GM18505 (cell line): Measurements from ENCODE around the gene SRBD1.

Experiments used
- ATAC-seq: cut with Tn5 transposase; IDR thresholded peaks from one replicate; pipeline ENCODE4 v1.9.1; 2021; ENCODE audit not compliant: unreplicated experiment
- POLR2A ChIP-seq: IDR thresholded peaks from 4 replicates; pipeline ENCODE4 v1.6.1; 2011; ENCODE audit warnings: borderline replicate concordance; ENCODE audit not compliant: insufficient read depth, insufficient read length; ENCODE audit errors: extremely low read depth

Gene SRBD1

DNA sequence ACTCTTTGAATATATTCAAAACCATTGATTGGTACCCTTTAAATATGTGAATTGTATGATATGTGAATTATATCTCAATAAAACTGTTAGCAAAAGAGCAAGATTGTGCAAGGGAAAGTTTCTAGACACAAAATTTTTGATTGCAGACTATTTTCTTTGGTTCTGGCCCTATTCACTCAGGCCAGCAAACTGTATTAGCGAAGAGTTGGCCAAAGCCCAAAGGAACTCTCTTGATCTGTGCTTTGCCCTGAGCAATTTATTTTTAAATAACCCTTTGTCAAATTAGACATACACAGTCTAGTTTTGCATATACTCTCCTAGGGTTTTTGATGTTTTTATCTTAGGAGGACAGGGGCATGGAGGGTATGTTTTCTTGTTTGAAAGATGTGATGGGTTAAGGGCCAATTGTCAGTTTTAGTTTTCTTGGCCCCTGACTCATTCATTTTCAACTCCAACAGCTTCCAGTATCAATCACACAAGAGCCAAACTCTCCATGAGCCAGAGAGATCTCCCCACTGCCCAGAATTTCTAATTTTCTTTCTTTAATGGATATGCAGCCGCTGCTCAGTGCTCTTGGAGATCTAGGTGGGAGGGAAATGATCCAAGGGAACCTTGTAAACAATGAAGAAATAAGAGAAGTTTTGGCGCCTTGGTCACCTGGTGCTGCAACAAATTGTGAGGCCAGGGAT, 231.5 kb downstream of the SRBD1 start:
- ATAC-seq, result no peak
- TF ChIP-seq POLR2A, result no peak

DNA sequence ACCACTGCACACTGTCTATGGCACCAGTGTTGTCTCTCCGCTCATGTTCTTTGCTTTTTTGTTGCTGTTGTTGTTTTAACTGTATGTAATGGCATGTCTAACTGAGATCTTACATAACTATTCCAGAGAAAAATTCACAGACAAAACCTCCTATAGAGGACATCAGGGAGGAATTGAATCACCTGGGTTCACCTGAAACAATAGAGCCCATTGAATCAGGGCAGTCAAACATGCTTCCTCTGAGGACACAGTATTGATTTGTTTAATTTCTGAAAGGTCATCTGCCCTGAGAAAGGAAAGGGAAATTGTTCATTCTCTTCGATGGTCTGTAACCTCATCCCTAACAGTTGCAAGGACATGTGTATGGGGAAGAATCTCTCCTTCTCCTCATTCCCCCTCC, 237.5 kb downstream of the SRBD1 start:
- TF ChIP-seq POLR2A, result no peak
- no peak for ATAC-seq

DNA sequence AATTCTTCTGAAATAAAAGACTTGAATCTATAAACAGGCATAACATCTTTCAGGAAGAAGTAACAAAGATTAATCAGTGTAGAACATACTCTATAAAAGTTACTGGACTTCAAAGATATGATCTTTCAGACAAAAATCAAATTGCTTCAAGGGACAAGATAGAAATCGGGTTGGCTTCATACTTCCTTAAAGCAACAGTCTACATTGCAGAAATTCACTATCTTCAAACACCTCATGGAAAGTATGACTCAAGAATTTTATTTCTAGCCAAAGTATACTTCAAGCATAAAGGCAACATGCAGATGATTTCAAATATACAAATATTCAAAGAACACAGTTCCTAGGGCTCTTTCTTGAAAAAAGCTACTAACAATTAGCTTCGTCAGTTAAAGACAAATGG, 240.7 kb downstream of the SRBD1 start:
- no peak for ATAC-seq
- no peak for TF ChIP-seq POLR2A

DNA sequence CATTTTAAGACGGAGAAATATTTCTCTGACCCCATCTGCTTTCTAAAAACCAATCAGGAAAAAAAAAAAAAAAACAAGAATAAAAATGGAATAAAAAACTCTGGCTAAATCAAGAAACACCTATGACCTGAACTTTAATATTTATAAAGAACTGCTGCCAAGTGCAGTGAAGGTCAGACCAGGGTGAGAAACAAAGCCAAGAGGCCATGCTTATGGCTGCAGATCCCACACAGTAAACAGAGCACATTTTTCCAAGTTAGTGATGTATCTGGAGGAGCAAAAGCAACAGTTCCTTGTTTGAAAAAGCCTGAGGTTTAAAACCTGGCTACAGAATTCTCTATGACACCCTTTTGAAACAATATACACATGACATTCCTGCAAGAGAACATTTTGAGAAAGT, 242.3 kb downstream of the SRBD1 start:
- no peak for ATAC-seq
- no peak for TF ChIP-seq POLR2A

DNA sequence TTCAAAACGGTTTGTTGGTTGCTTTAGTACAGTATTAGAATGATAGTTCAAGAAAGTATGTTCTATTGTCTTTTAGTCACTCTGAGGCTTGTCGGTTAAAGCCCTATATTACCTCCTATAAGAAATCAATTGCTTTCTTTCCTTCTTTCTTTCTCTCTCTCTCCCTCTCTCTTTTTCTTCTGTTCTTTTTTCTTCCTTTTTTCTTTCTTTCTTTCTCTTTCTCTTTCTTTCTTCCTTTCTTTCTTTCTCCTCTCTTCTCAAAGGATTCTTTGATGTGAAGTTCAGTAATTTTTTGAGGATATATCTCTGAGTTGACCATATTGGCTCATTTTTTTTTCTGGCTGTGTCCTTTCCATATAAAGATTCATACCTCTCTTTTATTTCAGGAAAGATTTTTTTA, 249.4 kb downstream of the SRBD1 start:
- no peak for TF ChIP-seq POLR2A
- ATAC-seq, result no peak

DNA sequence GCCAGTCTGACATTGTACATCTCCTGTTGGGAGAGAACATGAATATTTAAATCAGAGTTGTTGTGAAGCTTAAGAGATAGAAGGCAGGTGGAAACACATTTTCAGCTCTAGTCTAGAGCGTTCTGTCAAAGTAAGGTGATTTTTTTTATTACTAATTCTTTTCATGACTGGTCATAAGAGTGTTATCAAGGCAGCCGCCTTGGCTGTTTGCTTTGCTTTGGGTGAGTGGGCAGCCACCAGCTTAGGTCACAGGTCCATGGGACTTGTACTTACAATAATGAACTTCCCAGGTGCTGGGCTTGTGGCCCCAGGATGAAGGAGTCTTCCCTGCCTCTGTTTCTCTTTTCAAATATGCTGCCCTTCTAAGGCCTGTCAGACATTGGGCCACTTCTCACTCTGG, 256.3 kb downstream of the SRBD1 start:
- no peak for ATAC-seq

DNA sequence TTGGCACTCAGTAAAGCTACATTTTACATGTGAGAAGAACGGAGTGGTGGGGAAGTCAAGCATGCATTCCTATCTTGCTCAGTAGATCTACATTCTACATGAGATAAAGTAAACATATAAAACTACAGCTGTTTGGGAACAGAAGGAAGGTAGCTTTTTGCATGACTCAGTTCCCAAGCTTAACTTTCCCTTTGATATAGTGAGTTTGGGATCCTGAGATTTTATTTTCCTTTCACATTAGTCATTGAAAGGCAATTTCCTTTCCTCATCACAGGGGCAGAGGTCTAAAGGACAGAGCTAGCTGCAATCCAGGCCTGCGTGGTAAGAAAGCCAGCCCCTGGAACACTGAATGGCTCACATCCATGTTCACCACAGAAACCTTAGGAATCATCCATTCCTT, 257.2 kb downstream of the SRBD1 start:
- no peak for TF ChIP-seq POLR2A
- ATAC-seq, result no peak

More for the DNA sequence above, 256.3 kb downstream of the SRBD1 start:
- TF ChIP-seq POLR2A, result no peak

DNA sequence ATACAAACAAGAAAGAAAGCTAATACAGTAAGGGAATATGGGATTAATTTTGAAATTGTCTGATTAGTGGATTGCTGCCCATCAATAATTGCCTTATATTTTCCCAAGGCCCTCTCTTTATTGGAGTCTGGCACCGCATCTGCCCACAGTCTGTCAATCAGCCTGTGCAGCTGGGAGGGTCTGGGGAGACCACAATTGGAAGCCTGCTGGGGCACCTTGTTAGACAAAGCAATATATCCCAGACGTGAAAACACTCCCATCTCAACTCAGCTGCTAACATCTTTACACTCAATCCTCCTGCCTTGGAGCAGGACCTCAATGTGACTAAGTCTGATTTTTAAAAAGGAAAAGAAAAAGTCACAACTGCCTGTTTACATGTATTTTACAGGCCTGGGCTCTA, 258.6 kb downstream of the SRBD1 start:
- TF ChIP-seq POLR2A, result no peak
- no peak for ATAC-seq

DNA sequence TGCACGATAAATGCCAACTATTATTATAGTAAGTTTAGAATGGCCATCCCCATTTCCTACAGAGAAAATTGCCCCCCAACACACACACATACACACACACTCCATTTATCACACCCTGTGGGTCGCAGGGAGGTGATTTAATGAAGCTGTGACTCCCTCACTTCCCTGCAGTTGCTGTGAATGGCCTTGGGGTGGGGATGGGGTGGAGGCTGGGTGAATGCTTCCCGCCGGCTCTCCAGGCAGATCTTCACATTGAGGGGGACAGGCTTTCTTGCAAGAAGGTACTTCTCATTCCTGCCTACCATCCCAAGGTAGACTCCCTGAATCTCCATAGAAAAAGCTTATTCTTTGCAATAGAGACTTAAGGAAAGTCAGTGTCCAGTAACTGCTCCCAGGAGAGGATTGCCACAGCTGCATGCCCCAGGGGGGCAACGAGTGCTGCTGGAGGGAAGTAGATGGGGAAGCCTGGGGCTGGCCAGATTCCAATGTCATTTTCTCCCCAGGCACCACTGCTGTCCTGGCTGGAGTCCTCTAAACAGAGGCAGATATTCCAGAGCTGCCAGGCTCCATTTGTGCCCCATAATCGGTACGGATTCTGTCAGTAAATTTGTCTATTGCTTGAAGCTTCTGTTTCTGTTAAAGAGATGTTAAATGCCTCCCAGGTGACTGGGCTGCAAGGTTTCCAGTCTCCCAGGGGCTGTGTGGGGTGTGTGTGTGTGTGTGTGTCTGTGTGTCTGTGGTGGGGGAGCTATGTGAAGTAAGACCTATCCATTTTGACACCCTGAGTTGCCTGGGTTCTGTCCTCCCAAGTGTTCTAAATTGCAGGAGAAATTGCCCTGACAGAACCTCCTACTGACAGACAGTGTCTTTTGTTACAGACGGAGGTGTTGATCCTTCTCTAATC, 265.5 kb downstream of the SRBD1 start:
- no peak for ATAC-seq
- TF ChIP-seq POLR2A, result no peak

DNA sequence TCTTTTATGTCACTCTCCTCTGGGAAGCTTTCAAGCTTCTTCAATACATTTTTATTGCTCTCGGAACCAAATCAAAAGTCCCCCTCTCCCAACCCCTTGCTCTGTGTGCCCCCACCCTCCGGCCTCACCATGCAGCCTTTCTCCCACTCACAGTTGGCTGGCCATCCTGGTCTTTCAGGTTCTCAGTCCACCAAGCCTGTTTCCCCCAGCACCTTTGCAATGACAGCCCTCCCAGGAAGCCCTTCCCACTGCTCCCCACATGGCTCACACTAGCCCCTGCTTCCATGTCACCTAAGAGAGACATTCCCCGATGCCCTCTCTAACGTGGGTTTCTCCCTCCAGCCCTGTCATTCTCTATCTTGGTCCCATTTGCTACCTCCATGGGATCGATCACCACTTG, 266.6 kb downstream of the SRBD1 start:
- ATAC-seq, result no peak
- TF ChIP-seq POLR2A, result no peak

DNA sequence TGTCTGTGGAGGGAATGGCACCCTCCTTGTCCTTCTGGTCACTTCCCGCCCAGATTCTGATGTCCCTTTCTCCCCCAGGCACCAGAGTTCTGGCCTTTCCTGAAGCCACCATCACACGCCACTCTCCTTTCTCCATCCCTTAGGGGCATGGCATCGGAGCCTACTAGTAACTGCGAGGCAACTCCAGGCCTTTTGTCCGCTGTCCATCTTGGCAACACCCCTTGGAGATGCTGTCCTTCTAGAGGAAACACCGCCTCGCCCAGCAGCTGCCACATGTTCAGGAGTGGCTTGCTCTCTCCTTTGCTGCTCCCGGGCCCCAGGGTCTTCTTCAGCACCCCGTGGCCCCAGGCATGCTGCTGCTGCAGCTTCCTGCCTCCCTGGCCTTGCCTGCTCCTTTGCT, 267.0 kb downstream of the SRBD1 start:
- no peak for ATAC-seq
- no peak for TF ChIP-seq POLR2A

DNA sequence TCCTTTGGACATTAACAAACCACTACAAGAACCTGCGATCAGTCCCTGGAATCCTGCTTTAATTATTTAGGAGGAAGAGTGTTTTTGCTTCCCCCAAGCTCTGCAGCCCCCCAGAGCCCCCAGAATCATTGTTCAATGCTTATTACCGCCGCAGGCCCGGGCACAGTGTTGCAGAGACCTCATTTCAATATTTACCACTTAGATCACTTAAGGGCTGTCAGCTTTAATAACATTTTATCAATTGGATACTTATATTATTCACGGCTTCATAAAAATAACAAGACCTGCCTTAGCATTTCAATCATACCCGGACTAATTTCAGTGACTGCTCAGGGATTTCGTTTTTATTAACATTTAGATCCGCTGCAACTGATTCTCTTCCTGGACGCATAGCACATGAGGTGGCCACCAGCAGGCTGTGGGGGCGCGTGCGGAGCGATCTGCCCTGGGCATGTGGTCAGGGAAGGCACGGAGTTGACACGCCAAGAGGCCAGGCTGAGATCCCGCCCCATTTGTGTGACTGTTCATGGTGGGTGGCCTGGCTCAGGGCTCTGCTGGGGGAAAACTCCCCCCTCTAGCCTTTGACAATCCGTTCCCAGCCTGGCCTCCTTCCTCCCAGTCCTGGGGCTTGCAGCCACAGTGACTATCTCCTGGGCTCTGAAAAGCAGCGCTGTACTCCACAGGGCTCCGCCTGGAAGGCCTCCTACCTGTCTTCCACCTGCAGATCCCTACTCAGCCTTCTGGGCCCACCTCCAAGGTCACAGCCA, 267.6 kb downstream of the SRBD1 start:
- no peak for ATAC-seq
- TF ChIP-seq POLR2A, result no peak

DNA sequence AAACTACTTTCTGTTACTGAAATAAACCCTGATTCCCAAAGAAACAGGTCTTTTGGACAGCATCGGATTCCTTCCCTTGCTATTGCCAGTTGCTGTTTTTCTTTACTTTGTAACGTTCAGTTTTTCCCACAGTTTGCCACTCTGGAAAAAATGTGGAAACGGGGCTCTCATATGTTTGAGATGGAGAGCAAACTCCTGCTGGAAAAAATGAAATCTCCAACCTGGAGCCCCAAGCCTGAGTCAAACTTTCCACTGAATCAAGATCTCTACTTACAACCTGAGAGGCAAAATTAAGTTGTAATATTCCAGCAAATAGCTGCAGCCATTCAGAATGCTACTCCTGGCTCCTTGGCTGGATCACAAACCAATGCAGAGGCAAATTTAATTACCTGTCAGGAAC, 270.7 kb downstream of the SRBD1 start:
- ATAC-seq, result no peak
- no peak for TF ChIP-seq POLR2A
